ENCODE data around the gene HOXC12.

HOXC12 gene

DNA sequence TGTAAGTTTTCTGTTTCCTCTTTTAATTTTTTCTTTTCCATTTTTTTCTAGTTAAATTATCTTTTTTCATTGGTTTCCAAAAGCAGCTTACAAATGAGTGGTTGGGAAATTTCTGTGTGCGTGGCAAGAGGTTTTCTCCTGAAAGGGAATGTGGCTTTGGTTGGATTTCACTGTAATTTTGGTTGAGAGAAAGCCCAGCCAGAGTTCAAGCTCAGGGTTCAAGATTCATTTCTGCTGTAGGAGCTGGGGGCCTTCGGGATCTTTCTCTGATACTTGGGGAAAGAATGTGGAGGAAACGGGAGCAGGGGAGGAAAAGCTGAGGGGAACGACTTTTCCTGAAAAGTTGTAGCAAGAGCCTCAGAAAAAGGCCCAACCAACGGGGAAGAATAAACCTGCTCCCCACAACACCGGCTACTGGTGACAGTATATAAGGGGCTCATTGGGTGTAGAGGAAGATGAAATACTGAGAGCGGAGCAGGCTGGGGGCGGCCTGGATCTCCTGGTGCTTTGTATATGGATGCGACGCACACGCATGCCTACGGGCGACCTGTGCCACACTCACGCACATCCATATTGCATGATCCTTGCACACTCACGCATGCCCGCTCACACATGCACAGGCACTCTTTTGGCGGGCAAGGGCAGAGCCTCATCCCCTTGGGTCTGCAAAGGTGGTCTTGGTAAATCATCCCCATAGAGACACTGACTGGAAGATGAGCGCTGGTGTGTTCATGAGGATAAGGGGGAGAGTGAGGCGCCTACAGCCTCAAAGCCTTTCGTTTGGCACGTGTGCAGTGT, 32.2 kb downstream of the HOXC12 start:
- DNase-seq (ENCODE audit: low spot score) (no peak), ATAC-seq (ENCODE audit: low read depth) (no peak)
- TF ChIP-seq, protein P1, sequence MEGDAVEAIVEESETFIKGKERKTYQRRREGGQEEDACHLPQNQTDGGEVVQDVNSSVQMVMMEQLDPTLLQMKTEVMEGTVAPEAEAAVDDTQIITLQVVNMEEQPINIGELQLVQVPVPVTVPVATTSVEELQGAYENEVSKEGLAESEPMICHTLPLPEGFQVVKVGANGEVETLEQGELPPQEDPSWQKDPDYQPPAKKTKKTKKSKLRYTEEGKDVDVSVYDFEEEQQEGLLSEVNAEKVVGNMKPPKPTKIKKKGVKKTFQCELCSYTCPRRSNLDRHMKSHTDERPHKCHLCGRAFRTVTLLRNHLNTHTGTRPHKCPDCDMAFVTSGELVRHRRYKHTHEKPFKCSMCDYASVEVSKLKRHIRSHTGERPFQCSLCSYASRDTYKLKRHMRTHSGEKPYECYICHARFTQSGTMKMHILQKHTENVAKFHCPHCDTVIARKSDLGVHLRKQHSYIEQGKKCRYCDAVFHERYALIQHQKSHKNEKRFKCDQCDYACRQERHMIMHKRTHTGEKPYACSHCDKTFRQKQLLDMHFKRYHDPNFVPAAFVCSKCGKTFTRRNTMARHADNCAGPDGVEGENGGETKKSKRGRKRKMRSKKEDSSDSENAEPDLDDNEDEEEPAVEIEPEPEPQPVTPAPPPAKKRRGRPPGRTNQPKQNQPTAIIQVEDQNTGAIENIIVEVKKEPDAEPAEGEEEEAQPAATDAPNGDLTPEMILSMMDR (IDR thresholded peaks at IDR 0.05; ENCODE audit: poor library complexity, severe bottlenecking), result no peak
- Histone ChIP-seq H3K4me1 (ENCODE audit: insufficient read depth, poor library complexity, severe bottlenecking) (peaks cover 6% of the 10 kb centered on the region), H3K27me3 (ENCODE audit: insufficient read depth, poor library complexity, severe bottlenecking) (peaks cover 93% of the 10 kb centered on the region), H3K36me3 (ENCODE audit: low read depth) (no peaks in the 10 kb centered on the region), H3K27ac (ENCODE audit: poor library complexity, severe bottlenecking) (no peak overlapping the region), H3K4me3 (ENCODE audit: severe bottlenecking) (no peak overlapping the region), H3K9me3 (ENCODE audit: severe bottlenecking) (no peaks in the 10 kb centered on the region)

DNA sequence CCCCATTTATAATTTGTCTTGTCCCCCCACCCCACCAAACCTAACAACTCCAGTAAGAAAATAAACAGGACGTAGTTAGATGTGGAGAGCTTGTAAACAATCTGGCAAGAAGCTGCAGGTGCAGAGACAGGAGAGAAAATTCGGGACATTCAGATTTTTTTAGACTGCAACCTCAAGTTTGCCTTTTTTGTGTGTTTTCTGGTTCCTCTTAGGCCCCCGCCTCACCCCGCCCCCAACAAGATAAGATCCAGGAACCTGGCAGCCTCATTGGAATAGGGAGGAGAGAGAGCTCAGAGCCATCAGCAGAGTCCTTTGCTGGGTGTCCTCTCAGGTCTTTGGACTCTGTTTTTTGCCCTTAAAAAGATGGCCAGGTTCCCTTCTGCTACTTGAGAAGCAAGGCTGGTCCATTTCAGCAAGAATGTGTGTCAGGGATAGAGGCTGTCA, 33.1 kb downstream of the HOXC12 start:
- no peak overlapping the region for H3K4me3 ChIP-seq (ENCODE audit: severe bottlenecking)
- no peak overlapping the region for H3K27ac ChIP-seq (ENCODE audit: poor library complexity, severe bottlenecking)
- no peak for DNase-seq (ENCODE audit: low spot score)
- TF ChIP-seq, protein P1 (IDR thresholded peaks at IDR 0.05; ENCODE audit: poor library complexity, severe bottlenecking), result no peak
- peaks cover 6% of the 10 kb centered on the region for H3K4me1 ChIP-seq (ENCODE audit: insufficient read depth, poor library complexity, severe bottlenecking)
- peaks cover 93% of the 10 kb centered on the region for H3K27me3 ChIP-seq (ENCODE audit: insufficient read depth, poor library complexity, severe bottlenecking)
- H3K36me3 ChIP-seq (ENCODE audit: low read depth), result no peaks in the 10 kb centered on the region
- H3K9me3 ChIP-seq (ENCODE audit: severe bottlenecking), result no peaks in the 10 kb centered on the region
- no peak for ATAC-seq (ENCODE audit: low read depth)

DNA sequence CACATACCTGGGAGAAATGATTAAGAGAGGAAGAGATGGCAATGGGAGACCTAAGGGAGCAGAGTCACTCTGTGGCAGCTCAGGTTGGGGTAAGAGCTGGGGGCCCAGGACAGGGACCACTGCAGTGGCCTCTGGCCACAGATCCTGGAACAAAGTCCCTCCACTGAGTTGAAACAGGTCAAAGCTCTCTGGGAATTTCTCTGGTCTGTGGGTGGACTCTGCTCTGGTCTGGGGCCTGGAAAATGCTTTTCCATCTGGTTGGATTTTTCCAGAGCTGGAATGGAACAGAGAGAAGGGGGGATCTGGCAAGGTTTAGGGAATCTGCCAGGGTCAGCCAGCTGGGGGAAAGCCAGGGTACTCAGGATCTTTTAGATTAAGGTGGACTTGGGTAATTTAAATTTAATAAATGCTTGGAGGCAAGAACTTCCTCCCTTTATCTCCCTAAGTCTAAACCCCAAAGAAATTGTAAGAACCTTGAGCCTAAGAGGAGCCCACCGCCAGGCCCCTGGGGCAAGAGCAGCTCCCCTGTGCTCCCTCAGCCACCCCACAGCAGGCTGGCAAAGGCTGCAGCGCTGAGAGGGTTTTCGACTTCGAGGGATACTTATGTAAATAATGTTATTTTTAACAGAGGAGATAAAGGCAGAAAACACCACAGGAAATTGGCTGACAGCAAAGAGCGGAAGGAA, 34.0 kb downstream of the HOXC12 start:
- TF ChIP-seq, protein P1 (IDR thresholded peaks at IDR 0.05; ENCODE audit: poor library complexity, severe bottlenecking), result no peak
- Histone ChIP-seq H3K27ac (ENCODE audit: poor library complexity, severe bottlenecking) (no peak overlapping the region), H3K9me3 (ENCODE audit: severe bottlenecking) (no peaks in the 10 kb centered on the region), H3K36me3 (ENCODE audit: low read depth) (no peaks in the 10 kb centered on the region), H3K4me3 (ENCODE audit: severe bottlenecking) (peak overlapping the region; percentile 4), H3K27me3 (ENCODE audit: insufficient read depth, poor library complexity, severe bottlenecking) (peaks cover 93% of the 10 kb centered on the region), H3K4me1 (ENCODE audit: insufficient read depth, poor library complexity, severe bottlenecking) (peaks cover 6% of the 10 kb centered on the region)
- DNase-seq (ENCODE audit: low spot score) (no peak), ATAC-seq (ENCODE audit: low read depth) (no peak)

DNA sequence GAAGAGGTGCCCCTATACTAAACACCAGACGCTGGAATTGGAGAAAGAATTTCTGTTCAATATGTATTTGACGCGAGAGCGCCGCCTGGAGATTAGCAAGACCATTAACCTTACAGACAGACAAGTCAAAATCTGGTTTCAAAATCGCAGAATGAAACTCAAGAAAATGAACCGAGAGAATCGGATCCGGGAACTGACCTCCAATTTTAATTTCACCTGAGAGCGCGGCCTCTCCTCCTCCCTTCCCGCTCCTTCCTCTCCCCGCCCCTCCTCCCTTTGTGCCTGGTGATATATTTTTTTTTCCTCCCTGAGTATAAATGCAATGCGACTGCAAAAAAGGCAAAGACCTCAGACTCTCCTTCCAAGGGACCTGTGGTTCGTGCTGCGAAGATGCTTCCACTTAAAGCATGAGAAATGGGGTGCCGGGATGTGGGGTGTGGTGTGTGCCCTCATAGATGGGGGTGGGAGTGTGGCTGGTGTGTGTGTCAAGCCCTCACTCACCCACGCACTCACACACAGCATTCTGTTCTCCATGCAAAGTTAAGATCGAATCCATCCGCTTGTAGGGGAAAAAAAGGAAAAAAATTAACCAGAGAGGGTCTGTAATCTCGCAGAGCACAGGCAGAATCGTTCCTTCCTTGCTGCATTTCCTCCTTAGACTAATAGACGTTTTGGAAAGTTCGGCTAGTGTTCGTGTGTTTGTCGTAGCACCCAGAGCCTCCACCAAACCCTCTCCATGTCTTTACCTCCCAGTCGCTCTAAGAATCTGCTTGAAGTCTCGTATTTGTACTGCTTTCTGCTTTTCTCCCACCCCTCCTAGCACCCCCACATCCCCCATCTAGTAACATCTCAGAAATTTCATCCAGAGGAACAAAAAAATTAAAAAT, 34.8 kb downstream of the HOXC12 start:
- TF ChIP-seq, protein P1 (IDR thresholded peaks at IDR 0.05; ENCODE audit: poor library complexity, severe bottlenecking), result peak; percentile 64
- H3K4me3 ChIP-seq (ENCODE audit: severe bottlenecking), result peak overlapping the region; percentile 4
- ATAC-seq (ENCODE audit: low read depth), result no peak
- peaks cover 6% of the 10 kb centered on the region for H3K4me1 ChIP-seq (ENCODE audit: insufficient read depth, poor library complexity, severe bottlenecking)
- DNase-seq (ENCODE audit: low spot score), result no peak
- no peaks in the 10 kb centered on the region for H3K9me3 ChIP-seq (ENCODE audit: severe bottlenecking)
- peaks cover 94% of the 10 kb centered on the region for H3K27me3 ChIP-seq (ENCODE audit: insufficient read depth, poor library complexity, severe bottlenecking)
- H3K27ac ChIP-seq (ENCODE audit: poor library complexity, severe bottlenecking), result no peak overlapping the region
- no peaks in the 10 kb centered on the region for H3K36me3 ChIP-seq (ENCODE audit: low read depth)
